Omental fat pad (tissue), 4 donors: ENCODE results near the gene SPATA31D3. TPM values are rescaled to one million over a fixed set of nuclear protein-coding genes. Genes with fewer than 3 reads are reported as not detected.

ENCODE experiments used
- ATAC-seq: fragments of 150-250 bp; one replicate; pipeline ENCODE4 v1.9.1; 2016; ENCODE audit warnings: mild to moderate bottlenecking, moderate library complexity; ENCODE audit not compliant: low FRiP score
- DNase-seq: peaks from one replicate; pipeline ENCODE4 v3.0.0-alpha.2; 2019; ENCODE audit warnings: low spot score
- CTCF ChIP-seq, 3 donors: fragments of 450-650 bp; IDR thresholded peaks; one replicate each; pipeline ENCODE4 v1.5.1; 2016 to 2017; ENCODE audit warnings: antibody characterized with exemption in 3 of 3, mild to moderate bottlenecking in 3 of 3, moderate library complexity in 2 of 3
- total RNA-seq, 4 donors: library from RNA; depleted of rRNA; stranded (reverse); fragments of >200 nt; gene quantifications; one replicate each; pipeline ENCODE4 v1.1.0, GENCODE V29; 2016

SPATA31D3 gene
- total RNA-seq, 4 donors from 2014 or later = not detected

GRCh38 chr9:81964218-81965171 lies 21.2 kb downstream of the SPATA31D3 start:
- no peak for ATAC-seq
- no peak for TF ChIP-seq CTCF (IDR thresholded peaks at IDR 0.05)
- DNase-seq = no peak

GRCh38 chr9:81968026-81968425 lies 24.7 kb downstream of the SPATA31D3 start:
- ATAC-seq (no peak), DNase-seq (no peak)
- no peak for TF ChIP-seq CTCF (IDR thresholded peaks at IDR 0.05)

GRCh38 chr9:81969971-81970370 lies 26.7 kb downstream of the SPATA31D3 start:
- ATAC-seq (no peak), DNase-seq (no peak)
- TF ChIP-seq CTCF (IDR thresholded peaks at IDR 0.05) = no peak

- DNase-seq (no peak), ATAC-seq (no peak)
- TF ChIP-seq CTCF (IDR thresholded peaks at IDR 0.05) = no peak
Observed at GRCh38 chr9:81971727-81972126, 28.4 kb downstream of the SPATA31D3 start.

- TF ChIP-seq CTCF (IDR thresholded peaks at IDR 0.05) = no peak
- ATAC-seq (no peak), DNase-seq (no peak)
Observed at GRCh38 chr9:81974764-81975163, 31.5 kb downstream of the SPATA31D3 start.

- no peak for TF ChIP-seq CTCF (IDR thresholded peaks at IDR 0.05)
- ATAC-seq (no peak), DNase-seq (no peak)
Observed at GRCh38 chr9:81976351-81976750, 33.1 kb downstream of the SPATA31D3 start.

GRCh38 chr9:81979196-81979595 lies 35.9 kb downstream of the SPATA31D3 start:
- no peak for ATAC-seq
- no peak for TF ChIP-seq CTCF (IDR thresholded peaks at IDR 0.05)
- DNase-seq = no peak
